GM21423 (cell line): ENCODE data around the gene TMIGD3.

Source experiments
- ATAC-seq: cut with Tn5 transposase; IDR thresholded peaks from one replicate; pipeline ENCODE4 v1.9.1; 2021; ENCODE audit warnings: mild to moderate bottlenecking, moderate library complexity; ENCODE audit not compliant: unreplicated experiment

TMIGD3 gene

DNA sequence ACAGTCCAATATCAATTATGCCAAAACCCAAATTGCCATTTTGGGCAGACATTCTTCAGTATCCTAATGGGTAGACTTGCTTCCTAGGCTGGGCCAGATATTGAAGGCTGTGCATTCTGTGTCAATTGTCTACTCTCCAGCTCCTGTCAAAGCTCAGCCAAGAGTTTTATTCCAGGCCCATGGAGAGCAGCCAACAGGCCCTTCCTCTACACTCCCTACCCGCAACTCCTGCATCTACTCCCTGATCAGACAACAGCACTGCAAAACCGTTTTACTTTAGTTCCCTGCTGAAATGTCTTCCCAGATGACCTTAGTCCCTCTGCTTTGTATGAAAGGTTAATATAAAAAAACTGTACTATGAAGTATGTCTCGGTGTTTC lies 6.6 kb upstream of the TMIGD3 start:
- no peak for ATAC-seq

DNA sequence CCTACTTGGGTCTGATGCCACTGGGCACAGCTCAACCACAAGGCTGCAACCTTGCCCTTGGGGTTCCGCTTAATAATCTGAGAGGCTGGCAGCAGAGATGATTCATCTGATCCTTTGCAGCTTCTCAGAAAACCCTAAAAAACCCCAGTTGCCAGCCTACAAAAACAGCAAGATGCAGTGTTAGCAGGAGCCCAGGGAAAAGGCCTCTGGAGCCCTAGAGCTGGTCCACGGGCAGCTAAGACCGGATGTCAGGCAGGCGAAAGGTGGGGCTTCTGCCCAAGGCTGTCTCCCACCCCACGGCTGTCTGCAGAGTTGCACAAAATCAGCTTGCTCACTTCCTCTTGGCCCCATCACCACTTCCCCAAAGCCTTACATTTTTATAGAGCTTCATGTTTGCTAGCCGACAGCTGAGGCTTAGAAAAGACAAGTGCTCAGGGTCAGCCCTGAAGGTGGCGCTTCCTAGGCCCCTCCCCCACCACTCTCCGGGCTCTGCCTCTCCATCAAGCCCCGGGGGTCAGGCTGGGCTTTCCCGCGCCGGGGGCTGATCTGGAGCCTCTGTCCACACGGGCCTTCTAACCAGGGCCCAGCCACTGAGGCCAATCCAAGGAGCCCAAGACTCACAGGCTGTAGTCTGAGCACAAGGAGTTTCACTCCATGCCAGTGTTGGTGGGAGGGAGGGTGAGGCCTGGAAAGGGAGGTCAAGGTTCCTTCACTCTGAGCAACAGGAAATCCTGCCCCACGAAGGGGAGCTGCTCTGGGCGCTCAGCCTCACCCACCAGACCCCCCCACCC lies 4.2 kb upstream of the TMIGD3 start:
- peak; percentile 62 for ATAC-seq

DNA sequence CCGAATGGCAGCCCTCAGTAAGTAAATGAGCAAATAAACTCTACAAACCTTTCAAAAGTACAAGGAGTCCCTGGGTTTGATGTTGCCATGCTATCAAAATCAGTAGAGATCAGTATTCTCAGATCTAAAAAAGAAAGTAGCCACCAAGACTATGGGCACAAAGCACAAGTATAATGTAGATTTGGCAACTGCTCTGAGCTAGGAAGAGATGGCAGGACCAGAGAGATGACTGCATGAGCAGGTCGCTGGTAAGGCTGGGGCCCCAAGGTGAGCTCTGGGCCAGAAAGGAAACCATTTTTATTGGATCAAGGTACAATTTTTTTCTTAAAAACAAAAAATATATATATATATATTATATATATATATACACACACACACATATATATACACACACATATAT lies 3.1 kb upstream of the TMIGD3 start:
- ATAC-seq: no peak

- ATAC-seq: peak; percentile 56
These were observed 2.2 kb upstream of the TMIGD3 start for GRCh38 chr1:111505641-111506119.

- no peak for ATAC-seq
These were observed 664 bp upstream of the TMIGD3 start for GRCh38 chr1:111504097-111504496.

GRCh38 chr1:111501645-111502044 lies 1.8 kb downstream of the TMIGD3 start:
- no peak for ATAC-seq

- no peak for ATAC-seq
These were observed 4.2 kb downstream of the TMIGD3 start for GRCh38 chr1:111499026-111499785.

DNA sequence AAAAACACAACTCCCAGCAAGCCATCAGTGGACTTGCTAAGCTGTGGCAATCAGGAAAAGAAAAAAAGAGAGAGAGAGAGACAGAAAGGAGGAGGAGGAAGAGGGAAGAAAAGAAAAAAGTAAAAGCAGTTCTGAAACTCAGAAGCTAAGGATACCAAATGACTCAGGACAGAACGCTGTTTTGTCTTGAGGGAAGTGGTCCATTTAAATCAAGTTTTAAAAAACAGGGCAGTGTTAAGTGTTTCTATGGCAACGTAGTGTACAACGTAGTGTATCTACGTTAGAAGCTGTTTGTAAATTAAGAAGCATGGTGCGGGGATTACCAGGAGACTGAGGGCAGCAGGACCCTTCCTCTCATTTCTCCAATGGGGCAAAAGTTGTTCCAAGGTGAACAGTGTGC lies 5.8 kb downstream of the TMIGD3 start:
- no peak for ATAC-seq

- no peak for ATAC-seq
These were observed 7.0 kb downstream of the TMIGD3 start for GRCh38 chr1:111496398-111496797.

DNA sequence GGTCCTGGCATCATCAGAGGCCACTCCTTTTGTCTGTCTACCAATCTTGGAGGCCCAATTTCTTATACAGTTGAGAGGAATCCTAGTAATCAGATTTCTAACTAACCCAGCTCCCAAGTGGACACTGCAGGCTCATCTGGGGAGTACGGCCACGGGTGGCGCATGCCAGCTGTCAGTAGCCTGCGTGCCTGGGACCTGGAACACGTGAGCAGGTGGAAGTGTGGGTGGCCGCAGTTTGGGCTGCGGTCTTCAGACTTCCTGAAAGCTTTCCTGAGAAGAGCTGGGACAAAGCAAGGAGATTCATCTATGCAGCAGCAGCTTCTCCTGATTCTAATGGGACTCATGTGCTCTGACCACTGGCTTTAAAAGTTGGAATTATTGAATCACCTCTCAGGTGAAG lies 12.4 kb downstream of the TMIGD3 start:
- ATAC-seq: no peak

GRCh38 chr1:111490220-111490619 lies 13.2 kb downstream of the TMIGD3 start:
- ATAC-seq: no peak

DNA sequence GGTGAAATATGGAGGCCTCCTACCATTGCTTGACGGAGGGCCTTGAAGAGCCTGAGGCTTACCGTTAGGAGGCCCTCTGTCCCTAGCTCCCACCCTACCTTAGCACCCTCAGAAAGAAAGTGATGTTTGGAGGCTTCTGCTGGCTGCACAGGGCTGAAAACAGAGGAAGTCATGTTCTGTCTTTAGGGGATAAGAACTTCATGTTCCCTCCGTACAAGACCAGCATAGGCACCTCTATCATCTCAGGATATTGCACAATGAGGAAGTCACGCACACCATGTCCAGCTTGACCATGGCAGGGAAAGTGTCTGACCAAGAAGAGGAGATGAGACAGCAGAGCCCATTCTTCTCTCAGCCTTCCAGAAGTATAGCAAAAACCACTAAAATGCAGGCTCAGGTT lies 13.8 kb downstream of the TMIGD3 start:
- no peak for ATAC-seq

- no peak for ATAC-seq
These were observed 14.8 kb downstream of the TMIGD3 start for GRCh38 chr1:111488669-111489068.

DNA sequence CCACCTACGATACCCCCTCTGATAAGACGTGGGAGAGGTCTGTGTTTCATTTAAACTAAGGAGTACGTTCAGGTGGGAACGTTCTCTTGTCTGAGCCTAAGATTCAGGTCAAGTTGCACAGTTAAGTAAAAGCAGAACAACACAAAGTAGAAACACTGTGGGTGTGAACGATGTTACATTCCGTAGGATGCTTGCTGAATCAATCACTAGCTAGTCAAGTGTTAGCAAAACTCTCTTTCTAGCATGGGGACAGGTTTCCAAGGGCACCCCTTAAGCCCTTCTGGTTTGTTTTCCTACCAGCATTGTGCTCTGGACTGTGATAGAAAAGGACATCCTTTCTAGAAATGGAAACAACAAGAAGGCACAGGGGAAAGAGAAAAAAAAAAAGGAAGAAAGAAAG lies 16.3 kb downstream of the TMIGD3 start:
- no peak for ATAC-seq

- no peak for ATAC-seq
These were observed 17.0 kb downstream of the TMIGD3 start for GRCh38 chr1:111486431-111486830.

GRCh38 chr1:111484391-111485026 lies 18.9 kb downstream of the TMIGD3 start:
- no peak for ATAC-seq

DNA sequence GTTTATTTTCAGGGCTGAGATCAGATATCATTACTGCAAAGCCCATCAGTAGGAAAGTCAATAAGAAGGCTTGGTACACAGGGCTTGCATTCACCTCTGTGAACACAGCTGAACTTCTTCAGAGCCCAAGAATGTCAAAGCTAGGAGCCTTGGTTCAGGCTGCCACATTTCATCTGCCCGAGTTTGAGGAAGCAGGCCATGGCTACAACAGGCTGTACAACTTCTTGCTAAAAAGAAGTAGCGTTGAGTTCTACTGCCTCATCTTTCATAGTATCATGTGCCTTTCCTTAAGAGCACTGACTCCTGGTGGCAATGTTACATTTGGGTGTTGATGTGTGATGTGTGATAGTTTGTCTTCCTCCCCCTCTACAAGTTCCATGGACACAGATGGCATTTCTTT lies 19.6 kb downstream of the TMIGD3 start:
- no peak for ATAC-seq

DNA sequence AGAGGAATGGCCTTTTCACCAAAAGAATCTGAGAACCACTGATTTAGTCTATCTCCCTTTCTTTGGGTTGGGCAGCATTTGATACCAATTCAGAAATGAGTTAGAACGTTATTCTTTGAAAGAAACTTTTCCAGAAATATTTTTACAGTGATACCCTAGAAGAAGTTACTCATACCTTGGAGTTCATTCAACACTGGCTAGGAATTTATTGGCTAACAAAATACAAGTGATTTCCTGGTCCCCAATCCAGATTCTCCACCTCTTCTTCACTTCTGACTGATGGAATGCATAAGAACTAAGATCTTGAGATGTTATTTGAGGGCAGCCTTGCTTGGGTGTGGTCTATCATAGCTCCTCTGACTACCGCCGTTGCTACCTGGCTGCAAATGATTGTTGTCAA lies 20.3 kb downstream of the TMIGD3 start:
- no peak for ATAC-seq

DNA sequence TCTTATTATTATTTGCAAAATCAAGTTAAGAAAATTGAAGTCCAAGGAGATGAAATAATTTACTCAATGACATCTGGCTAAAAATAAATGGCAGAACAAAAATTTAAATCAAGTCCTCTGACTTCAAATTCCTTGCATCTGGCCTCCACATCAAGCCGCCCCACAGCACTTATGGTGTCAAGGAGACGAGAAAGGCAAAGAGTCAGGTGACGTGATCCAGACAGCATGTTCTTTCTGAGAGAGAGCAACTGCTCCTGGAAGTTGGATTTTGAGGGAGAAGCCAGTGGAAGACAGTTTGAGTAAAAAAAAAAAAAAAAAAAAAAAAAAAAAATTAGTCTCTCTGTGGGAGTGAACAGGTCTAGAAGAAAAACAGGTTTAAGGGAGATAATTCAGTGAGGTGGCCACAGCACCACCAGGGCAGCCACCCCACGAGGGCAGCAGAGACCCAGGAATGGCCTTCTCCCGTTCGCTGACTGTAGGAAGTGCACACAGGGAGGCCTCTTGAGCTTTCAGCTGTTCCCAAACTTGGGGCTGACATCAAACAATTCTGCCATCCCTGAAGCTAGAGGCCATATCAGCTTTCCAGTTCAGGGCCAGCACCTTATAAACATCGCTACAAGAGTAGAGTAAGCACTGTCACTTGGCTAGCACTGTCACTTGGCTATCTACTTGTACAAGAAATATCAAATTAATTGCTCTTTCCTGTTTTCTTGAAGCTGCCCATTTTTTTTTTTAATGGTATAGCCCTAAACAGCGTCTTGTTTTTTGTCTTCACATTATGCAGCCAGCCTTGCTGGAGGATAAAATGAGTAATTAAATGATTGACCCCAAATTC lies 21.8 kb downstream of the TMIGD3 start:
- no peak for ATAC-seq

GRCh38 chr1:111480674-111481073 lies 22.8 kb downstream of the TMIGD3 start:
- no peak for ATAC-seq

DNA sequence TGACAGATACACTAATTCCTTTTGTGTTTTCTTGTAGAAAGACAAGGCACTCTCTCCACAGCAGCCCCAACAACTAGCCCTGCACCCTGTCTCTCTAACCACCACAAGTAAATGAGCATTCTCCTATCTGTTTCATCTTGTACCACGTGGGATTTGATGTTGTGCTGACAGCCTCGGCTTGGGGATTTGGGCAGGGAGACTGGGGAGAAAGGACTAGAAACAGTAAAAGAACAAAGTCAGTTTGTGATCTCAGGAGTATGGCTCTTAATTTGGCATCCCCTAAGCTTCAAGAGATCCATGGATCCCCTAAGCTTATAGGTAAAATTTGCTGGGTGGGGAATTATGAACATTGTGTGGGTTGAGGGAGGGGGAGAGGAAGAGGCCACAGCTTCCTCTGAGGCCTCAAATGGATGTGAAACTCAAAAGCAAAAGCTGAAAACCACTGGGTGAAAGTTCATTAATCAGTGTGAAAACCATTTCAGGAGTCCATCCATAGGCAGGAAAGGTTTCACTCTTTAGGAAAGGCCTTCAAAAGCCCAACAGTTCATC lies 26.6 kb downstream of the TMIGD3 start:
- peak; percentile 76 for ATAC-seq
